GM20000 (cell line): ENCODE results near the gene SYT13.

Experiments used
- DNase-seq: peaks from one replicate; pipeline ENCODE4 v3.0.0; 2012; ENCODE audit warnings: low spot score
- CTCF ChIP-seq: IDR thresholded peaks from 2 replicates; pipeline ENCODE4 v1.5.1; 2012; ENCODE audit warnings: mild to moderate bottlenecking, control low read depth; ENCODE audit errors: extremely low read depth, missing control alignments

Gene SYT13

GRCh38 chr11:45234306-45235006 lies 51.7 kb downstream of the SYT13 start:
- no peak for TF ChIP-seq CTCF

GRCh38 chr11:45233804-45234170 lies 52.4 kb downstream of the SYT13 start:
- no peak for DNase-seq
- no peak for TF ChIP-seq CTCF

More at GRCh38 chr11:45234306-45235006, 51.7 kb downstream of the SYT13 start:
- DNase-seq: no peak

- TF ChIP-seq CTCF: peak; percentile 69
- peak; percentile 82 for DNase-seq
Measured at GRCh38 chr11:45233121-45233803, 52.9 kb downstream of the SYT13 start.

GRCh38 chr11:45232341-45233080 lies 53.6 kb downstream of the SYT13 start:
- TF ChIP-seq CTCF: no peak
- DNase-seq: no peak

GRCh38 chr11:45229401-45230020 lies 56.6 kb downstream of the SYT13 start:
- DNase-seq: no peak
- TF ChIP-seq CTCF: no peak

GRCh38 chr11:45227836-45228235 lies 58.3 kb downstream of the SYT13 start:
- no peak for DNase-seq
- TF ChIP-seq CTCF: no peak
